Endothelial cell of hepatic sinusoid (primary cell): ENCODE measurements around the gene CCDC192.
"Not testable (repeated sequence)": the region's sequence is repeated elsewhere in the genome, so short reads cannot be mapped to it uniquely, and the experiment has no call there.

Experiments used
- in situ Hi-C: cut with HindIII; loops from 2 replicates; pipeline ENCODE4 v1.10.0; 2017; ENCODE audit warnings: low sequenced_read_pairs

CCDC192 gene

GRCh38 chr5:127702926-127703561 lies at the start of gene CCDC192:
Gene CCDC192, plus strand, starts transcription at chr5:127703391. Its CDS starts 55 bp downstream, at chr5:127703446.
- in situ Hi-C loops = no loop called here

GRCh38 chr5:127656825-127657224 lies 46.4 kb upstream of the CCDC192 start:
- in situ Hi-C loops = no loop called here

- in situ Hi-C loops = loop anchor here (10.0 kb wide), 1 partner anchor 65 kb away; no protein-coding TSS in a partner anchor
Observed at GRCh38 chr5:127660047-127660733, 43.0 kb upstream of the CCDC192 start.

- in situ Hi-C loops = loop anchor here (10.0 kb wide), 1 partner anchor 61 kb away; no protein-coding TSS in a partner anchor
Observed at GRCh38 chr5:127664093-127664492, 39.1 kb upstream of the CCDC192 start.

- in situ Hi-C loops = loop anchor here (10.0 kb wide), 1 partner anchor 59 kb away; no protein-coding TSS in a partner anchor
Observed at GRCh38 chr5:127665641-127666040, 37.5 kb upstream of the CCDC192 start.

GRCh38 chr5:127666043-127666716 lies 37.0 kb upstream of the CCDC192 start:
- in situ Hi-C loops = loop anchor here (10.0 kb wide), 1 partner anchor 59 kb away; no protein-coding TSS in a partner anchor

- in situ Hi-C loops = loop anchor here (10.0 kb wide), 1 partner anchor 57 kb away; no protein-coding TSS in a partner anchor
Observed at GRCh38 chr5:127667926-127668325, 35.3 kb upstream of the CCDC192 start.

- in situ Hi-C loops = no loop called here
Observed at GRCh38 chr5:127671218-127671617, 32.0 kb upstream of the CCDC192 start.

GRCh38 chr5:127673117-127673800 lies 29.9 kb upstream of the CCDC192 start:
- in situ Hi-C loops = no loop called here

GRCh38 chr5:127676951-127677350 lies 26.2 kb upstream of the CCDC192 start:
- in situ Hi-C loops = not testable (repeated sequence)

- in situ Hi-C loops = not testable (repeated sequence)
Observed at GRCh38 chr5:127679691-127680330, 23.4 kb upstream of the CCDC192 start.

GRCh38 chr5:127680595-127680994 lies 22.6 kb upstream of the CCDC192 start:
- in situ Hi-C loops = no loop called here

GRCh38 chr5:127683008-127683407 lies 20.2 kb upstream of the CCDC192 start:
- in situ Hi-C loops = no loop called here

- in situ Hi-C loops = no loop called here
Observed at GRCh38 chr5:127684726-127685467, 18.3 kb upstream of the CCDC192 start.

GRCh38 chr5:127685662-127686061 lies 17.5 kb upstream of the CCDC192 start:
- in situ Hi-C loops = no loop called here

GRCh38 chr5:127686424-127686823 lies 16.8 kb upstream of the CCDC192 start:
- in situ Hi-C loops = no loop called here

- in situ Hi-C loops = no loop called here
Observed at GRCh38 chr5:127694518-127695171, 8.5 kb upstream of the CCDC192 start.

- in situ Hi-C loops = no loop called here
Observed at GRCh38 chr5:127695346-127695745, 7.8 kb upstream of the CCDC192 start.

GRCh38 chr5:127696683-127697082 lies 6.5 kb upstream of the CCDC192 start:
- in situ Hi-C loops = no loop called here
